Left lung (tissue), 10 donors: ENCODE measurements around the gene MRPL33. TPM values are rescaled to one million over a fixed set of nuclear protein-coding genes. Genes with fewer than 3 reads are reported as not detected.
"Not testable (repeated sequence)": the region's sequence is repeated elsewhere in the genome, so short reads cannot be mapped to it uniquely, and the experiment has no call there.

Experiments
- ATAC-seq: fragments of 200-7000 bp; cut with Tn5 transposase; one replicate; pipeline ENCODE4 v1.9.1; 2020; ENCODE audit warnings: moderate library complexity
- DNase-seq, 4 donors: peaks; one replicate each; pipeline ENCODE4 v3.0.0-alpha.2; 2013 to 2020
- H3K27ac ChIP-seq, 2 donors: fragments of 200-600 bp; sonication (generic) in 1 of 2; one replicate each; pipeline versions ENCODE4 v1.5.0 to v1.8.0; 2020 to 2021
- H3K27me3 ChIP-seq, 2 donors: fragments of 200-600 bp; sonication (generic) in 1 of 2; one replicate each; pipeline versions ENCODE4 v1.5.0 to v1.8.0; 2020 to 2021
- H3K36me3 ChIP-seq, 2 donors: fragments of 200-600 bp; sonication (generic) in 1 of 2; one replicate each; pipeline versions ENCODE4 v1.5.0 to v1.8.0; 2020 to 2021
- H3K4me1 ChIP-seq, 2 donors: fragments of 200-600 bp; one replicate each; pipeline ENCODE4 v1.8.0; 2021
- H3K4me3 ChIP-seq, 2 donors: fragments of 200-600 bp; sonication (generic) in 1 of 2; one replicate each; pipeline versions ENCODE4 v1.5.0 to v1.8.0; 2020 to 2021; ENCODE audit warnings: mild to moderate bottlenecking in 1 of 2
- H3K9me3 ChIP-seq, 2 donors: fragments of 200-600 bp; sonication (generic) in 1 of 2; one replicate each; pipeline versions ENCODE4 v1.5.0 to v1.8.0; 2020 to 2021
- intact Hi-C, 2 donors: fragments of 100-400 bp; cut with DNase I; formaldehyde crosslinking; loops; one replicate each; pipeline versions ENCODE4 v1.11.2 to v1.14.2; 2022
- polyA plus RNA-seq, 6 donors: library from polyadenylated mRNA; unstranded; fragments of 120-200 nt; gene quantifications; one replicate each; pipeline ENCODE4 v1.2.1, GENCODE V29; 2013; ENCODE audit not compliant: insufficient read length in 6 of 6
- total RNA-seq, 2 donors: library from RNA; stranded (reverse); fragmentation: NEBNext Ultra II Directional; extraction: Animal tissue kit (Norgen Biotek cat#: 25700); gene quantifications; one replicate each; pipeline ENCODE4 v1.2.1, GENCODE V29; 2021
- TF ChIP-seq, protein P1 (sequence below), 2 donors: fragments of 200-600 bp; sonication (generic) in 1 of 2; IDR thresholded peaks; one replicate each; pipeline versions ENCODE4 v1.5.0 to v1.8.0; 2021; ENCODE audit warnings: antibody characterized with exemption in 2 of 2
- donor health status: DM: no; HTN: yes; CAD: no.
- donor health status: DM: no; HTN: no; CAD: no.

MRPL33 gene
- total and polyA plus RNA-seq, 8 donors: 75.2 to 113 (median 101) TPM

DNA sequence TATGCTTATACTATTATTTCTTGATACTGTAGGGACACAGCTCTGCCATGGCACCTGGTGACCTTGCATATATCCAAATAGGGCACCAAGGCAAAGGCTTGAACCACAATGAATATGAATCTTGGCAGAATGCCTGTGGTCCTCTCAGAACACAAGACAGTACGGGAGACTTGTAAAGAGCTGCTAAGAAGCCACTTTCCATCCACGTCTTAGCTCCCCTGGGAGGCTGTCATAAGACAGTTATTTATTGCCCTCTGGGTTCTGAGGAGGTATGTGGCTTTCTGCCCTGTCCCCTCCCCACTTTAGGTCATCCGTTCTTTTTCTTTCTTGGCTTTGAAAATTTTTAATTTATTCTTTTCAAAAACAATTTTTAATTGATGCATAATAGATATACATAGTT, 29.8 kb upstream of the MRPL33 start:
- intact Hi-C loops: no loop called here
- peaks cover 4 to 14% of the 10 kb centered on the region in 2 donors for H3K4me1 ChIP-seq
- H3K9me3 ChIP-seq: no peaks in the 10 kb centered on the region
- no peak for ATAC-seq
- H3K4me3 ChIP-seq: no peak overlapping the region
- no peak for DNase-seq
- H3K36me3 ChIP-seq: no peaks in the 10 kb centered on the region
- TF ChIP-seq, protein P1, sequence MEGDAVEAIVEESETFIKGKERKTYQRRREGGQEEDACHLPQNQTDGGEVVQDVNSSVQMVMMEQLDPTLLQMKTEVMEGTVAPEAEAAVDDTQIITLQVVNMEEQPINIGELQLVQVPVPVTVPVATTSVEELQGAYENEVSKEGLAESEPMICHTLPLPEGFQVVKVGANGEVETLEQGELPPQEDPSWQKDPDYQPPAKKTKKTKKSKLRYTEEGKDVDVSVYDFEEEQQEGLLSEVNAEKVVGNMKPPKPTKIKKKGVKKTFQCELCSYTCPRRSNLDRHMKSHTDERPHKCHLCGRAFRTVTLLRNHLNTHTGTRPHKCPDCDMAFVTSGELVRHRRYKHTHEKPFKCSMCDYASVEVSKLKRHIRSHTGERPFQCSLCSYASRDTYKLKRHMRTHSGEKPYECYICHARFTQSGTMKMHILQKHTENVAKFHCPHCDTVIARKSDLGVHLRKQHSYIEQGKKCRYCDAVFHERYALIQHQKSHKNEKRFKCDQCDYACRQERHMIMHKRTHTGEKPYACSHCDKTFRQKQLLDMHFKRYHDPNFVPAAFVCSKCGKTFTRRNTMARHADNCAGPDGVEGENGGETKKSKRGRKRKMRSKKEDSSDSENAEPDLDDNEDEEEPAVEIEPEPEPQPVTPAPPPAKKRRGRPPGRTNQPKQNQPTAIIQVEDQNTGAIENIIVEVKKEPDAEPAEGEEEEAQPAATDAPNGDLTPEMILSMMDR (IDR thresholded peaks at IDR 0.05): no peak
- no peaks in the 10 kb centered on the region for H3K27me3 ChIP-seq
- H3K27ac ChIP-seq: no peak overlapping the region

DNA sequence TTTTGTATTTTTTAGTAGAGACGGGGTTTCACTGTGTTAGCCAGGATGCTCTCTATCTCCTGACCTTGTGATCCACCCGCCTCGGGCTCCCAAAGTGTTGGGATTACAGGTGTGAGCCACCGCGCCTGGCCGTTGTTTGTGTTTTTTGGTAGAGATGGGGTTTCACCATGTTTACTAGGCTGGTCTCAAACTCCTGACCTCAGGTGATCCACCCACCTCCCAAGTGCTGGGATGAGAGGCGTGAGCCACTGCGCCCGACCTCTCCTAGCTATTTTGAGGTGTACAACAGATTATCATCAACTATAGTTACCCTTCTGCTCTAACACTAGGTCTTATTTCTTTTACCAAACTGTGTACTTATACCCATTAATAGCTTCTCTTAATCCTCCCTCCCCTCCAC, 28.9 kb upstream of the MRPL33 start:
- no peak overlapping the region for H3K4me3 ChIP-seq
- H3K4me1 ChIP-seq: peaks cover 4 to 7% of the 10 kb centered on the region in 2 donors
- ATAC-seq: no peak
- TF ChIP-seq, protein P1 (IDR thresholded peaks at IDR 0.05): no peak
- no peak overlapping the region for H3K27ac ChIP-seq
- no peaks in the 10 kb centered on the region for H3K9me3 ChIP-seq
- DNase-seq: no peak
- H3K27me3 ChIP-seq: no peaks in the 10 kb centered on the region
- no peaks in the 10 kb centered on the region for H3K36me3 ChIP-seq
- intact Hi-C loops: no loop called here

DNA sequence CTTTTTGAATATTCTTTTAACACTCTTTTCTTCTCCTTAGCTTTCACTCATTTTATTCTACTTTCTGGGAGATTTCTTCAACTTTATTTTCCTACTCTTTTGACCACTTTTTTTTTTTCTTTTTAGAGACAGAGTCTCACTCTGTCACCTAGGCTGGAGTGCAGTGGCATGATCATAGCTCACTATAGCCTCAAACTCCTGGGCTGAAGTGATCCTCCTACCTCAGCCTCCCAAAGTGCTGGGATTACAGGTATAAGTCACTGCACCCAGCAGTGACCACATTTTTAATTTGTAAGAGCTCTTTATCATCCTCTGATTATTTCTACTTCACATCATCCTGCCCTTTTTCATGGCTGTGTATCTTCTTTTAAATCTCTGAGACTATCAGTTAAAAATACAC, 26.0 kb upstream of the MRPL33 start:
- H3K4me3 ChIP-seq, H3K27me3 ChIP-seq, DNase-seq, intact Hi-C loops, H3K4me1 ChIP-seq, H3K36me3 ChIP-seq, H3K27ac ChIP-seq, ATAC-seq: not testable (repeated sequence)
- H3K9me3 ChIP-seq: peaks cover 0 to 13% of the 10 kb centered on the region in 2 donors

GRCh38 chr2:27746325-27746724, 25.2 kb upstream of the MRPL33 start:
- no peaks in the 10 kb centered on the region for H3K4me1 ChIP-seq
- H3K27me3 ChIP-seq: no peaks in the 10 kb centered on the region
- TF ChIP-seq, protein P1 (IDR thresholded peaks at IDR 0.05): no peak
- no peaks in the 10 kb centered on the region for H3K36me3 ChIP-seq
- no peak overlapping the region for H3K27ac ChIP-seq
- no peak overlapping the region for H3K4me3 ChIP-seq
- DNase-seq (no peak), ATAC-seq (no peak)
- peaks cover 0 to 13% of the 10 kb centered on the region in 2 donors for H3K9me3 ChIP-seq
- intact Hi-C loops: no loop called here

DNA sequence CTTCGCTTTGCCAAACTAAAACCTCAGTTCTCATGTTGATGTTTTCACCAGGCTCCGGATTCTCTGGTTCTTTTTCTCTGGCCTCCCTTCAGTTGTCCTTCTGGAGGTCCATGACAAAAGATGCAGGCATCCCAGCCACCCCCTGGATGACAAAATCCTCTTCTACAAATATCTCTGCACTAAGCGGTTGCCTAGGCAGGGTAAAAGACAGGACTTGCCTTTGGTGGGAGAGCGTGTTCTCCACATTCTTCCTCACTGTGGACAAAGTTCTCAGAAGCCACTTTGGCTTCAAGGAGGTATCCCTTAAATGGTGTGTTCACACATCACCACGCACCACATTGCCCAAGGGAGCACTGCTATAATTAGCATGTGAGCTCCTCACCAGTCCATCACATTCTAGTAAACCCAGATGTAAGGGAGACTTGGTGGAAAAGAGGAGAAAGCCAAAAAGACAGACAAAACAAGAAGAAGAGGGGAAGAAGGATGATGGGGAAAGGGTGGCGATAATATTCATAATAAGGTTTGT, 23.6 kb upstream of the MRPL33 start:
- Histone ChIP-seq H3K4me1 (no peaks in the 10 kb centered on the region), H3K36me3 (no peaks in the 10 kb centered on the region), H3K27me3 (no peaks in the 10 kb centered on the region), H3K27ac (no peak overlapping the region), H3K4me3 (no peak overlapping the region), H3K9me3 (peaks cover 0 to 13% of the 10 kb centered on the region in 2 donors)
- DNase-seq (no peak), ATAC-seq (no peak)
- intact Hi-C loops: no loop called here
- TF ChIP-seq, protein P1 (IDR thresholded peaks at IDR 0.05): no peak

GRCh38 chr2:27748803-27749554, 22.5 kb upstream of the MRPL33 start:
- DNase-seq, ATAC-seq, H3K27me3 ChIP-seq, H3K4me3 ChIP-seq, H3K36me3 ChIP-seq, H3K27ac ChIP-seq, H3K4me1 ChIP-seq, intact Hi-C loops: not testable (repeated sequence)
- H3K9me3 ChIP-seq: peaks cover 0 to 13% of the 10 kb centered on the region in 2 donors
